NCI-H2227 treated with DMSO at 0.1 percent for 48 hours (cell line): ENCODE measurements around the gene ARHGEF19.

Source experiments
- DNase-seq: peaks from one replicate; lab custom pipeline; 2025; lab: John Stamatoyannopoulos, UW

Gene ARHGEF19

DNA sequence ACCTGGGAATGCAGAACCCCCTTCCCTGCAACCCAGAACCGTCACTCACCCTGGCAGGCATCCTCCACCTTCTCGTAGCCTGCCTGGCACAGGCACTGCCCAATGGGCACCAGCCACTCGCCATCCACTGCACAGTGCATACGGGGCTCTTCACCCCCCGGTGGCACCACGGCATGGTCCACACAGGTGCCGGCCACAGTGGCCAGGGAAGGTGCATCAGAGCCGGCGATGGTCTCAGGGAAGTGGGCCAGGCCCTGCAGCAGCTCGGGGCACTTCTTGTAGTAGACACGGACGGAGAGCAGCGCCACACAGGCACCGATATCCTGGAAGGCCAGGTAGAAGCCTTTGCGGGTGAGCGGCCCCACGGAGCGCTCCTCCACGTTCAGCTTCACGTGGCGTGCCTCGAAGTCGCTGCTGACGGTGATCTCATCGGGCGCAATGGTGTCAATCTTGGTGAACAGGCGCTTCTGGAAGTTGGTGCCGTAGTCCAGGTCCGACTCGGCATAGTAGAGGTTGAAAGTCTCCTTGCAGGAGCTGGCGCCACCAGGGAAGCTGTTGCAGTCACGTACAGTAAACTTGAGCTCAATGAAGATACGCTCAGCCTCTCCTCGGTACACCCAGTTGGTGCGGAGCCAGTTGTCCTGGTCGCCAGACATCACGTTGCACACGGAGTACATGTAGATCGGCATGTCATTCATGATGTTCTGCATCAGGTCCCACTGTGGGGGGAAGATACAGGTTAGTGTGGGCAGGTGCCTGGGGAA lies 63.9 kb downstream of the ARHGEF19 start:
- DNase-seq, result no peak
